ENCODE results near the gene P2RY12. TPM values are rescaled to one million over a fixed set of nuclear protein-coding genes. Genes with fewer than 3 reads are reported as not detected.
A peak's percentile ranks its signal among the peaks of the same experiment; 100 is the strongest.

Gene P2RY12
- total and polyA plus RNA-seq, 2 of the 4 experiments (the other 2 are of a cell fraction): not detected

- no peak overlapping the region for H2AK5ac ChIP-seq (ENCODE audit: low read depth, low read length)
- H3K9ac ChIP-seq (ENCODE audit: low read depth, low read length): no peak overlapping the region
- H3K27ac ChIP-seq (ENCODE audit: insufficient read depth, low read length): no peak overlapping the region
- no peak for ATAC-seq (ENCODE audit: low read depth)
- H3K4me1 ChIP-seq (ENCODE audit: control insufficient read depth, insufficient read depth, low read length): peaks cover 2% of the 10 kb centered on the region; the same call in 1 of the 2 replicates
- no peak overlapping the region for H2BK5ac ChIP-seq (ENCODE audit: low read depth, low read length, poor library complexity, severe bottlenecking)
- no peak for DNase-seq
- H3K27me3 ChIP-seq (ENCODE audit: control insufficient read depth, insufficient read depth, low read length): no peaks in the 10 kb centered on the region
- ChIA-PET CTCF (interaction anchor here (0.7 to 1.5 kb wide), 5 partner anchors 10 to 48 kb away, joined by 3 to 8 read pairs (median 4); partner anchors contain the start of gene GPR87), POLR2A (ENCODE audit: unreplicated experiment) (no interaction called here)
- no peak overlapping the region for H2AFZ ChIP-seq (replicated peaks; ENCODE audit: low read length, poor library complexity)
- TF ChIP-seq MAFK (IDR thresholded peaks at IDR 0.05; ENCODE audit: low read depth, low read length): no peak
- no peak for TF ChIP-seq RAD21 (IDR thresholded peaks at IDR 0.05; ENCODE audit: low read length)
- TF ChIP-seq ELK1 (IDR thresholded peaks at IDR 0.05; ENCODE audit: borderline replicate concordance, low read depth, low read length): no peak
- TF ChIP-seq BHLHE40 (IDR thresholded peaks at IDR 0.05; ENCODE audit: low read depth, low read length): no peak
- TF ChIP-seq MXI1 (IDR thresholded peaks at IDR 0.05; ENCODE audit: borderline replicate concordance, low read depth, low read length): no peak
- no peak for TF ChIP-seq RCOR1 (IDR thresholded peaks at IDR 0.05; ENCODE audit: insufficient replicate concordance, low read length)
- TF ChIP-seq USF2 (IDR thresholded peaks at IDR 0.05; ENCODE audit: low read depth, low read length): no peak
- TF ChIP-seq FOS (IDR thresholded peaks at IDR 0.05; ENCODE audit: low read depth, low read length): no peak
- TF ChIP-seq NFE2L2 (IDR thresholded peaks at IDR 0.05; ENCODE audit: low read depth, low read length): no peak
- no peak for TF ChIP-seq POLR2A (IDR thresholded peaks at IDR 0.05; ENCODE audit: low read depth, low read length)
- TF ChIP-seq SMC3 (IDR thresholded peaks at IDR 0.05; ENCODE audit: low read depth, low read length): no peak
- TF ChIP-seq CEBPB (IDR thresholded peaks at IDR 0.05; ENCODE audit: low read depth, low read length): no peak
- no peak for TF ChIP-seq MAZ (IDR thresholded peaks at IDR 0.05; ENCODE audit: borderline replicate concordance, low read depth, low read length)
- TF ChIP-seq CHD1 (IDR thresholded peaks at IDR 0.05; ENCODE audit: low read depth, low read length): no peak
- TF ChIP-seq RFX5 (IDR thresholded peaks at IDR 0.05; ENCODE audit: low read depth, low read length): no peak
- no peak for TF ChIP-seq CTCF (conservative IDR thresholded peaks at IDR 0.05; ENCODE audit: low read depth, low read length)
- H3K9me3 ChIP-seq (ENCODE audit: control insufficient read depth, insufficient read depth, low read length): no peaks in the 10 kb centered on the region
- no peak overlapping the region for H3K18ac ChIP-seq (ENCODE audit: low read depth, low read length)
- H4K5ac ChIP-seq (ENCODE audit: low read depth, low read length): no peak overlapping the region
- H4K8ac ChIP-seq (ENCODE audit: low read depth in 2 of 2, low read length in 2 of 2): no peak overlapping the region
- no TSS peak for BruUV-seq (replicated peaks)
- H3K4me3 ChIP-seq (ENCODE audit: insufficient read depth, low read depth, low read length): no peak overlapping the region
- in situ Hi-C loops (cut with MboI; ENCODE audit: low sequenced_read_pairs) (no loop called here), dilution Hi-C loops (cut with HindIII; ENCODE audit: low sequenced_read_pairs, unreplicated experiment) (no loop called here), intact Hi-C loops (cut with micrococcal nuclease) (no loop called here)
- H3K56ac ChIP-seq (ENCODE audit: extremely low read depth, insufficient read depth, low read length): no peak overlapping the region
- H3K23ac ChIP-seq (ENCODE audit: low read depth, low read length): no peak overlapping the region
- no peak overlapping the region for H3K4me2 ChIP-seq (ENCODE audit: low read depth, low read length)
- 62% methylated on average over 3 of the region's 10 CpGs; no CpG with 5 or more reads in 1 of the 2 experiments for WGBS, 2 experiments (ENCODE audit: extremely low coverage in 2 of 2, insufficient read length in 1 of 2)
- H3K79me1 ChIP-seq (ENCODE audit: low read depth in 1 of 2, low read length in 2 of 2): no peaks in the 10 kb centered on the region
- no peak overlapping the region for H4K91ac ChIP-seq (ENCODE audit: insufficient read depth, low read depth, low read length)
- H3K14ac ChIP-seq (replicated peaks; ENCODE audit: low read depth, low read length): no peak overlapping the region
- H4K20me1 ChIP-seq (ENCODE audit: insufficient read depth, low read length): no peaks in the 10 kb centered on the region
- peak overlapping the region; percentile 29; the same call in 1 of the 2 replicates for H2BK20ac ChIP-seq (ENCODE audit: low read depth, low read length)
- no peaks in the 10 kb centered on the region for H3K36me3 ChIP-seq (ENCODE audit: control insufficient read depth, insufficient read depth, low read length)
- H2BK120ac ChIP-seq (ENCODE audit: low read depth, low read length): no peak overlapping the region
- H3K9me1 ChIP-seq (ENCODE audit: insufficient read depth, low read length): no peaks in the 10 kb centered on the region
- no peak overlapping the region for H2AK9ac ChIP-seq (replicated peaks; ENCODE audit: low read depth, low read length, poor library complexity)
- no peak overlapping the region for H3K4ac ChIP-seq (ENCODE audit: low read depth, low read length)
- no peak overlapping the region for H2BK15ac ChIP-seq (ENCODE audit: low read depth, low read length)
These were observed 56.1 kb downstream of the P2RY12 start for GRCh38 chr3:151328298-151328995.
